ENCODE measurements around the gene KCNJ6.

The KCNJ6 gene

DNA sequence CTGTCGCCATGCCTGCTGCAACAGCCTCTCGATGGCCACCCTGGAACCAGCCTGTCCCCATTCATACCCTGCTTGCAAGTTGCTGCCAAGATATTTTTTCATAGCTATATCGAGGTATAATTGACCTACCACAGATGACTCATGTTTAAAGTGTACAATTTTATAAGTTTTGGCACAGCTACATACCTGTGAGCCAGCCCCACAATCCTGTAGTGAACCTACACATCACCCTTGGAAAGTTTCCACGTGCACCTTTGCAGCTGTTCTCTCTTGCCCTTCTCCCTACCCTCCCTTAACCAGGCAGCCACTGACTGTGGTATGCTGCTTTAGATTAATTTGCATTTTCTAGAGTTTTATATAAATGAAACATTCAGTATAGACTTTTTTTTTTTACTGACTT lies 23.0 kb upstream of the KCNJ6 start:
- ATAC-seq, result no peak
- TF ChIP-seq CSDC2 (CRISPR knock-in tag; IDR thresholded peaks at IDR 0.05) (no peak), ZNF70 (CRISPR knock-in tag; IDR thresholded peaks at IDR 0.05) (no peak), ZFP30 (CRISPR knock-in tag; IDR thresholded peaks at IDR 0.05) (no peak), ZNF565 (CRISPR knock-in tag; conservative IDR thresholded peaks at IDR 0.05; ENCODE audit: low read depth) (no peak), SNAI2 (CRISPR knock-in tag; IDR thresholded peaks at IDR 0.05) (no peak), ESRRG (CRISPR knock-in tag; IDR thresholded peaks at IDR 0.05) (no peak), ZC3H10 (CRISPR knock-in tag; IDR thresholded peaks at IDR 0.05) (no peak), ZFP3 (CRISPR knock-in tag; IDR thresholded peaks at IDR 0.05) (no peak), GLIS3 (CRISPR knock-in tag; IDR thresholded peaks at IDR 0.05) (no peak)
- TF ChIP-seq, protein P1, sequence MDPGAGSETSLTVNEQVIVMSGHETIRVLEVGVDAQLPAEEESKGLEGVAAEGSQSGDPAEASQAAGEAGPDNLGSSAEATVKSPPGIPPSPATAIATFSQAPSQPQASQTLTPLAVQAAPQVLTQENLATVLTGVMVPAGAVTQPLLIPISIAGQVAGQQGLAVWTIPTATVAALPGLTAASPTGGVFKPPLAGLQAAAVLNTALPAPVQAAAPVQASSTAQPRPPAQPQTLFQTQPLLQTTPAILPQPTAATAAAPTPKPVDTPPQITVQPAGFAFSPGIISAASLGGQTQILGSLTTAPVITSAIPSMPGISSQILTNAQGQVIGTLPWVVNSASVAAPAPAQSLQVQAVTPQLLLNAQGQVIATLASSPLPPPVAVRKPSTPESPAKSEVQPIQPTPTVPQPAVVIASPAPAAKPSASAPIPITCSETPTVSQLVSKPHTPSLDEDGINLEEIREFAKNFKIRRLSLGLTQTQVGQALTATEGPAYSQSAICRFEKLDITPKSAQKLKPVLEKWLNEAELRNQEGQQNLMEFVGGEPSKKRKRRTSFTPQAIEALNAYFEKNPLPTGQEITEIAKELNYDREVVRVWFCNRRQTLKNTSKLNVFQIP (CRISPR knock-in tag; IDR thresholded peaks at IDR 0.05; ENCODE audit: borderline replicate concordance, low read depth), result no peak
- TF ChIP-seq, protein P2, sequence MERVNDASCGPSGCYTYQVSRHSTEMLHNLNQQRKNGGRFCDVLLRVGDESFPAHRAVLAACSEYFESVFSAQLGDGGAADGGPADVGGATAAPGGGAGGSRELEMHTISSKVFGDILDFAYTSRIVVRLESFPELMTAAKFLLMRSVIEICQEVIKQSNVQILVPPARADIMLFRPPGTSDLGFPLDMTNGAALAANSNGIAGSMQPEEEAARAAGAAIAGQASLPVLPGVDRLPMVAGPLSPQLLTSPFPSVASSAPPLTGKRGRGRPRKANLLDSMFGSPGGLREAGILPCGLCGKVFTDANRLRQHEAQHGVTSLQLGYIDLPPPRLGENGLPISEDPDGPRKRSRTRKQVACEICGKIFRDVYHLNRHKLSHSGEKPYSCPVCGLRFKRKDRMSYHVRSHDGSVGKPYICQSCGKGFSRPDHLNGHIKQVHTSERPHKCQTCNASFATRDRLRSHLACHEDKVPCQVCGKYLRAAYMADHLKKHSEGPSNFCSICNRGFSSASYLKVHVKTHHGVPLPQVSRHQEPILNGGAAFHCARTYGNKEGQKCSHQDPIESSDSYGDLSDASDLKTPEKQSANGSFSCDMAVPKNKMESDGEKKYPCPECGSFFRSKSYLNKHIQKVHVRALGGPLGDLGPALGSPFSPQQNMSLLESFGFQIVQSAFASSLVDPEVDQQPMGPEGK (CRISPR knock-in tag; IDR thresholded peaks at IDR 0.05; ENCODE audit: borderline replicate concordance), result no peak

DNA sequence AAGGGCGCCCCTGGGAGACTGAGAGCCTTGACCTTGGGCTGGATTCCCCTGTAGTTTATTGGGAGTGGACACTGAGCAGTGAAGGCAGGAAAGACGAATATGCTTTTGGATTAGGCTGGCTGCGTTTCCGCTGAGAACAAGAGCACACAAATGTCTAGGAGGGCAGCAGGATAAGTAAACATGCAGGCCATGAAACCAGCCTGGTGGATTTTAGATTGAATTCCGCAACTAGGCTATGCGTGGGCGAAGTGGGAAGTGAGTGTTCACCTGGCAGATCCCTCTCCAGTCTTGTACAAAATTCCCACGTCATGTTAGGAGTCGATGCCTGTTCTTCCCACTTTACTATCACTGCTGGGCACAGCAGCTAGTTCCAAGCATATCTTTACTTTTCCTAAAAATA lies 21.4 kb upstream of the KCNJ6 start:
- TF ChIP-seq ZFP30 (CRISPR knock-in tag; IDR thresholded peaks at IDR 0.05), result no peak
- TF ChIP-seq, protein P3, sequence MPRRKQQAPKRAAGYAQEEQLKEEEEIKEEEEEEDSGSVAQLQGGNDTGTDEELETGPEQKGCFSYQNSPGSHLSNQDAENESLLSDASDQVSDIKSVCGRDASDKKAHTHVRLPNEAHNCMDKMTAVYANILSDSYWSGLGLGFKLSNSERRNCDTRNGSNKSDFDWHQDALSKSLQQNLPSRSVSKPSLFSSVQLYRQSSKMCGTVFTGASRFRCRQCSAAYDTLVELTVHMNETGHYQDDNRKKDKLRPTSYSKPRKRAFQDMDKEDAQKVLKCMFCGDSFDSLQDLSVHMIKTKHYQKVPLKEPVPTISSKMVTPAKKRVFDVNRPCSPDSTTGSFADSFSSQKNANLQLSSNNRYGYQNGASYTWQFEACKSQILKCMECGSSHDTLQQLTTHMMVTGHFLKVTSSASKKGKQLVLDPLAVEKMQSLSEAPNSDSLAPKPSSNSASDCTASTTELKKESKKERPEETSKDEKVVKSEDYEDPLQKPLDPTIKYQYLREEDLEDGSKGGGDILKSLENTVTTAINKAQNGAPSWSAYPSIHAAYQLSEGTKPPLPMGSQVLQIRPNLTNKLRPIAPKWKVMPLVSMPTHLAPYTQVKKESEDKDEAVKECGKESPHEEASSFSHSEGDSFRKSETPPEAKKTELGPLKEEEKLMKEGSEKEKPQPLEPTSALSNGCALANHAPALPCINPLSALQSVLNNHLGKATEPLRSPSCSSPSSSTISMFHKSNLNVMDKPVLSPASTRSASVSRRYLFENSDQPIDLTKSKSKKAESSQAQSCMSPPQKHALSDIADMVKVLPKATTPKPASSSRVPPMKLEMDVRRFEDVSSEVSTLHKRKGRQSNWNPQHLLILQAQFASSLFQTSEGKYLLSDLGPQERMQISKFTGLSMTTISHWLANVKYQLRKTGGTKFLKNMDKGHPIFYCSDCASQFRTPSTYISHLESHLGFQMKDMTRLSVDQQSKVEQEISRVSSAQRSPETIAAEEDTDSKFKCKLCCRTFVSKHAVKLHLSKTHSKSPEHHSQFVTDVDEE (CRISPR knock-in tag; IDR thresholded peaks at IDR 0.05), result no peak
- TF ChIP-seq ESRRG (CRISPR knock-in tag; IDR thresholded peaks at IDR 0.05), result no peak
- TF ChIP-seq TCF4 (CRISPR knock-in tag; IDR thresholded peaks at IDR 0.05; ENCODE audit: borderline replicate concordance), result no peak
- TF ChIP-seq SNAI2 (CRISPR knock-in tag; IDR thresholded peaks at IDR 0.05), result no peak
- ATAC-seq, result no peak

DNA sequence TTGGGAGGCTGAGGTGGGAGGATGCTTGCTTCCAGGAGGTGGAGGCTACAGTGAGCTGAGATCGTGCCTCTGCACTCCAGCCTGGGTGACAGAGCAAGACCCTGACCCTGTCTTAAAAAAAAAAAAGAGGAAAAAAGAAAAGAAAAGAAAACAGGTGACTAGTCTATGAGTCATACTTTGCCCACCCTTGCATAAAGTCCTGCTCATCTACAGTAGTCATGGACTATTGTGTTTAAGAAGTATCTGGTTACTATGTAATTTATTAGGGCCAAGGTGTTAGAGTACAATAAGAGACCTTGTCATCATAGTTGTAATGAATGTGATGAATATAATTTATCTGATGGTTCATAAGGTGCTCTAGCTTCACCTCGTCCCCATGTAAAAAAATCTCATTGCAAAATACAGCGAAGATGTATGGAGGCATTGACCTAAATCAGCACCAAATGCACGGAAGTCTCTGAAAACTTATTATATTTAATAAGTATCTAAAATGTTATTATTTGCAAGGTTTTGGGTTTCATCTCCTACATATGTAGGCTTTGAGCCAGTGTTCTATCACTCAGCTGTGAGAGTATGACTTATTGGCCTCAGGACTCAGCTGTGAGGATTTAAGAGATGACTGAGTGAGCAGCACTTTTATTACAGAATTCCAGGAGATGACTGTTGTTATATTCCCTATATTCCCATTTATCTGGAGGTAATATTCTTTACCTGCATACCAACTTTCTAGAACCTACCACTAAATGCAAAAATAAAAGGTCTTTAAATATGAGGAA lies 19.9 kb upstream of the KCNJ6 start:
- TF ChIP-seq GLIS3 (CRISPR knock-in tag; IDR thresholded peaks at IDR 0.05) (no peak), TCF4 (CRISPR knock-in tag; IDR thresholded peaks at IDR 0.05; ENCODE audit: borderline replicate concordance) (no peak), OSR1 (CRISPR knock-in tag; IDR thresholded peaks at IDR 0.05) (no peak), SNAI2 (CRISPR knock-in tag; IDR thresholded peaks at IDR 0.05) (no peak), ISL1 (CRISPR knock-in tag; IDR thresholded peaks at IDR 0.05) (no peak), BACH2 (CRISPR knock-in tag; IDR thresholded peaks at IDR 0.05; ENCODE audit: borderline replicate concordance) (no peak), ZNF8 (CRISPR knock-in tag; IDR thresholded peaks at IDR 0.05) (no peak), RARB (CRISPR knock-in tag; IDR thresholded peaks at IDR 0.05) (no peak), ARNTL (CRISPR knock-in tag; IDR thresholded peaks at IDR 0.05; ENCODE audit: borderline replicate concordance, low read depth) (no peak), ZC3H10 (CRISPR knock-in tag; IDR thresholded peaks at IDR 0.05) (no peak), CSDC2 (CRISPR knock-in tag; IDR thresholded peaks at IDR 0.05) (no peak), ZNF70 (CRISPR knock-in tag; IDR thresholded peaks at IDR 0.05) (no peak)
- TF ChIP-seq, protein P4, sequence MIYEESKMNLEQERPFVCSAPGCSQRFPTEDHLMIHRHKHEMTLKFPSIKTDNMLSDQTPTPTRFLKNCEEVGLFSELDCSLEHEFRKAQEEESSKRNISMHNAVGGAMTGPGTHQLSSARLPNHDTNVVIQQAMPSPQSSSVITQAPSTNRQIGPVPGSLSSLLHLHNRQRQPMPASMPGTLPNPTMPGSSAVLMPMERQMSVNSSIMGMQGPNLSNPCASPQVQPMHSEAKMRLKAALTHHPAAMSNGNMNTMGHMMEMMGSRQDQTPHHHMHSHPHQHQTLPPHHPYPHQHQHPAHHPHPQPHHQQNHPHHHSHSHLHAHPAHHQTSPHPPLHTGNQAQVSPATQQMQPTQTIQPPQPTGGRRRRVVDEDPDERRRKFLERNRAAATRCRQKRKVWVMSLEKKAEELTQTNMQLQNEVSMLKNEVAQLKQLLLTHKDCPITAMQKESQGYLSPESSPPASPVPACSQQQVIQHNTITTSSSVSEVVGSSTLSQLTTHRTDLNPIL (CRISPR knock-in tag; IDR thresholded peaks at IDR 0.05; ENCODE audit: low read depth), result no peak
- TF ChIP-seq, protein P3 (CRISPR knock-in tag; IDR thresholded peaks at IDR 0.05), result no peak
- TF ChIP-seq, protein P2 (CRISPR knock-in tag; IDR thresholded peaks at IDR 0.05; ENCODE audit: borderline replicate concordance), result no peak

More for the DNA sequence above, 19.9 kb upstream of the KCNJ6 start:
- no peak for ATAC-seq

Measured in SK-N-SH treated with all-trans-retinoic acid at 6 μM for 48 hours (cell line).